ENCODE measurements around the gene FH.

GRCh38 chr1:241470361-241470760 lies 49.2 kb downstream of the FH start:
- TF ChIP-seq POLR2A (IDR thresholded peaks at IDR 0.05) (no peak), CTCF (IDR thresholded peaks at IDR 0.05) (no peak), POLR2AphosphoS5 (IDR thresholded peaks at IDR 0.05) (no peak)
